ENCODE results near the gene THUMPD3.

Gene THUMPD3

DNA sequence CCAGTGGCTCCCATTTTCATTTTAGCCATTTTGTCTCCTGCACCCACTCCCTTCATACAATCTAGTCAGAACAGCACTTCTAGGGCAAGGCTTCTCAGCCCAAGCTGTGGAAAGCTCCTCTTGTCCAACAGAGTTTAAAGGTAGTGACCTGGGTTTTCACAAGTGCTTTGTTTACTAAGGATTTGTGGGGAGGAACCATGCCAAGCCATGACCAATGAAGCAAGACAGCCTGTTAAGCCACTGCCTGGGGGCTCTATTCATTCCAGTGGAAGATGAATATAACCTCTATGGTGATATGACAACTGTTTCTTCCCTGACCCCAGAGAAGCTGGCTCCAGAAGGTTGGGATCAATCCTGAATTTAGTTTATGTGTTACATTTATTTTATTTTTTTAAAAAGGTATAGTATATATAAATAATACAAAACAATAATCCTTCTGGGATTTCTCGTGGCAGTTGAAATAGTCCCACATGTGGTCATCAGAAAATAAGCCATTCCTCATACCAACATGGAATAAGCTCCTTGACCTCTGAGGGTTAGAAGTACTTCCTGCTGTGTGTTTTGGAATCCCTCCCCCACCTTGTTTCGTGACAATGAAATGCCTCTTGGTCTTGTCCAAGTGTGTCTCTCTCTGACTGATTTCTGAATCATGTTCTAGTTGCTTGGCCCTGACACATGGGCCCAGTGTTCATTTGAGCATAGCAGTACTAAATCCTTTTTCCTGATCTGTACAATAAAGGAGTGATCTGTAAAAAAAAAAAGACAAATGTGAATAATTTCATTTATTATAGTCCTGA lies 13.3 kb upstream of the THUMPD3 start:
- intact Hi-C loops (cut with DNase I), result no loop called here

DNA sequence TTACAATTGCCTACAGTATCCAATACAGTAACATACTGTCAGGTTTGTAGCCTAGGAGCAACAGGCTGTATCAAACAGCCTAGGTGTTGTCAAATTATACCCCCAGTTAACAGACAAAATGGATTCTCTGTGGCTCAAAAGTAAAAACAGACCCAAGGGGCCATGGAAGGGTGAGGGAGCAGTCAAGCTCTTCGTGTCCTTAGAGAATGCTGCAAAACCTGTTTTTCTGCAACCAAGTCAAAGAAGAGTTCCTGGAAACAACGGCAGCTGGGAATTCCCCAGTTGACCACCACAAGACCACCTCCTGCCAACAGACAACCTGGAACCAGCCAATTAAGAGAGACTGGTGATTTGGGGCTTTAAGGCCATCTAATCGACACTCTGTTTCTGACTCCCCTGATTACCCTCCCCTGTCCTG lies 11.1 kb upstream of the THUMPD3 start:
- no peak for DNase-seq

More for the DNA sequence above, 13.3 kb upstream of the THUMPD3 start:
- no peak for DNase-seq

DNA sequence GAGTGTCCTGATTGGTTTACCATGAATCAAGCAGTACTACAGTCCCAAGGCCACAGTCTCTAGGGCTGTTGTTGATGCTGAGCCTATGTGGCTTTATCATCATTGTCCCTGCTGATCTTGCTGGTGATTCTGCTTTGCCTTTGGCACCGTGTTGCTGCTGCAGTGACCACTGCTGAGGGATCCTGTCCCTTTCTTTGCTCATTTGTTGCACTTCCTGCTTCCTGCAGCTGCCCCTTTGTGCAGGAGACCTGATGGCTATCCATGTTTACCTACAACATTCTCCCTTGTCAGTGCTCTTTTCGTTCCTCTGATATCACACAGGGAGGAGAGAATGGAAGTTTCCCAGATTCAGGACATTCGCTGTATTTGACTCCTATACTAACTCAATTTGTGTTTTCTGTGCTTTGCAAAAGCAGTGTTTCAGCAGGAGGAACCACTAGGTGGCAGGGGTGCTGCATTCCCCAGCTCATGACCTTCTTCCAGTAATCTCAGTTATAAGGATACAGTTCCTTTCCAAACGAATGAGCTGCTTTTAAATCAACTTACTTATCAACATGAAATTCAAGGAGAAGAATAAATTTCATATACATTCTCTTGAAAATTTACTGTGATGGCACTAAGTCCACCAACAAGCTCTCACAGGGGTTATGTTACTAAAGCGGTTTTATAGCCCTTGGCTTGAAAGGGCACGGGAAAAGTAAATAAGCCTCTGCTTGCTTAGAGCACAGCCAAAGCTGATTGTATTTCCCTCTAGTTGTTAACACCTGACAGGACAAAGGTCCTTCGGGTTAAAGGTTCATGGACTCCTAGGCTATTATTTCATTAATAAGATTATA lies 9.7 kb upstream of the THUMPD3 start:
- DNase-seq, result peak; percentile 50 to 91 (median 80)
- intact Hi-C loops (cut with DNase I), result no loop called here

More for the DNA sequence above, 11.1 kb upstream of the THUMPD3 start:
- intact Hi-C loops (cut with DNase I), result no loop called here

DNA sequence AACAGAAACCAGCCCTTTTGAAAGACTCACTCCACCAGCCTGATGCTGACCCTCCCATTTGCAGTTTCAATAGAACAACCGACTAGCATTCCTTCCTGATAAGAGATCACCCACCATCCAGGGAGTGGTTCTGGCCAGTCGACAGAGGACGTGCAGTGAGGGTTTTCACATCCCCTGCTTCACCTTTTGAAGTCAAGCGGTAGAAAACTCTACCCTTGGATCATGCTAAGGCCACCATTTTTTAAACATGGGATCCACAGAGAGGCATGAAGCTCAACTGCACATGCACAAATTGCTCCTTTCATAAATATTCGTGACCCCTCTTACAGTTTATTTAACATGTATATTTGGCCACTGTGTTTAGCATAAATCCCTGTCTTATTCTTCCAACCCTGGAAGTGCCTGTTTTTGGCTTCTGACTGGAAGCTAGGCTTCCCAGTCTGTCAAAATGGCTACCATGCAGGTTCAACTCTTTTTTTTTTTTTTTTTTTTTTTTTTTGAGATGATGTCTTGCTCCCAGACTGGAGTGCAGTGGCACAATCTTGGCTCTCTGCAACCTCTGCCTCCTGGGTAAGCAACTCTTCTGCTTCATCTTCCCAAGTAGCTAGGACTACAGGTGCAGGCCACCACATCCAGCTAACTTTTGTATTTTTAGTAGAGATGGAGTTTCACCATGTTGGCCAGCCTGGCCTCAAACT lies 1.0 kb upstream of the THUMPD3 start:
- intact Hi-C loops (cut with DNase I), result loop anchor here (2.0 kb wide), 1 partner anchor 35 kb away; the partner anchor contains the start of gene SETD5
- DNase-seq, result no peak

DNA sequence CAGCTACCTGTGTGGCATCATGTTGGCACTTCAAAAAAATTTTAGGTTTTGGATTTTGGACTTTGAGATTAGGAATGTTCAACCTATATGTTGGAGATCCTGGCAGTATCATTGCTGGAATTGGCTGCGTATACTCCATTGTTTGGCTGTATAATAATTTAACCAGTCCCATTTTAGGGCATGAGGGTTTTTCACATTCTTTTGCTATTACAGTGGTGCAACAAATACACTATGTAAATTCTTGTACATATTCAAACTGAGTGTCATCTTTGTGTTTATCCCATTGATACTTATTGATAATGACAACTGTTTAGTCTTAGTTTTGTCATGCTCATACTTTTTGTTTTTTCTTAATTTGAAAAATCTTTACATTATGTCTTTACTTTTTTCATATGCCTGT lies 6.7 kb downstream of the THUMPD3 start:
- no peak for DNase-seq
- intact Hi-C loops (cut with DNase I), result no loop called here

DNA sequence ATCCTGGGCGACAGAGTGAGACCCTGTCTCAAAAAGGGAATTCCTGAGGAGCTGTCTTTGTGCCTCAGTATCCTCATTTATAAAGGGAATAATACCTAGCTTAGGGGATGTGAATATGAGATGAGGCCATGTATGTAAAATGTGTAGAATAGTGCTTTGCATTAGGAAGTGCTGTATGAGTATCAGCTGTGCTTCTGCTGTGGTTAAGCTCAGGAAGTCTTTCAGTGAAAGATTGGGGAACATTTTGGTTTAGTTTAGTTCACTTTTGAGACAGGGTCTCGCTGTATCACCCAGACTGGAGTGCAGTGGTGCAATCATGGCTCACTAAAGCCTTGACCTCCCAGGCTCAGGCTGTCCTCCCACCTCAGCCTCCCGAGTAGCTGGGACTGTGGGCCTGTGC lies 10.6 kb downstream of the THUMPD3 start:
- intact Hi-C loops (cut with DNase I), result no loop called here
- no peak for DNase-seq

DNA sequence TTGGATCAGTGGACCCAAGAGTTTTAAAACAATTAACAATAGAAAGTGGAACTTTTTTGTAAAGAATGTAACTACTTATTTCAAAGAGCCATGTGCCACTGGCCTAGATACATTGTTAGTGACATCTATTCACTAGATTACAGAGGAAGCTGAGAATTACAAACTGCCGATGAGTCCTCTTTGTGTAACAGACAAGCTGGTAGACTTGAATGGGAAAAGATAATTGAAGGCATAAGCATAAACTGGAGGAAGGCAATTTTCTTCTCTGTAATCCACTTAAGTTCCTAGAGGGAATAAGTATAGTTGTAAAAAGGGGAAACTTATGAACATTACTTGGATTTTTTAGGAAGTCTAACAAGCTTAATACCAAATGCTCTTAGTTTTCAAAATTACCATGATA lies 15.1 kb downstream of the THUMPD3 start:
- intact Hi-C loops (cut with DNase I), result no loop called here
- no peak for DNase-seq

DNA sequence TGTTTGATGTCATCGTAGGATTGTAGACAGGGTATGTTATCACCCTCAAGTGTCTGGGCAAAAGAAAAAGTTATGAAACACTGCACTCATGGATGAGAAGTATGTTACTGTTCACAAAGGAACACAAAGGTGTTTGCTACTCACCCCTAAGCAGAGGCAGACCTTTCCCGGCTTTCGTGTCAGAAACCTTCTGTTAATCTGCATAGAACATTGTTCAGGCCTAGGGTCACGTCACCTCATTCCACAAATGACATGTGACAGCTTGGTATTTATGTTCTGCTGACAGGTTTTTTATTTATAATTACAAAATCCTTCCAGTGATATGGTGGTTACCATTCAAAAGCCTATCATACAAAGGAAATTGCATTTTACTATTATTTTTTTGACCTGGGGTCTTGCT lies 16.5 kb downstream of the THUMPD3 start:
- no peak for DNase-seq
- intact Hi-C loops (cut with DNase I), result no loop called here

DNA sequence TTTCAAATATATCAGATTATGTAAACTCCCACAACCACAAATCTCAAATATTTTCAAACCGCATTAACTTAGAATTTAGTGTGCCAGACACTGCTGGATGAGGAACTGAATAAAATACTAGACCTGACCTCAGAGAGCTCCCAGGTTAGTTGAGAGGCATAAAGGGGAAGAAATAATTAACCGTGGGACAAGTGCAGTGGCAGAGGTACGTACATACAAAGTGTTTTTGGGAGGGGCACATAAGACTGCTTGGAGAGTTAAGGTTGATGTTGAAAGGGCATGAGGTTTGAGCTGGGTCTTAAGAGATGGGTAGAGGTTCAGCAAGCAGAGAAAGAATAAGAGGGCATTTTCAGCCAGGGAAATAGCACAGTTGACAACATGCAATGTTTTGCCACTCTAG lies 17.2 kb downstream of the THUMPD3 start:
- intact Hi-C loops (cut with DNase I), result no loop called here
- no peak for DNase-seq

DNA sequence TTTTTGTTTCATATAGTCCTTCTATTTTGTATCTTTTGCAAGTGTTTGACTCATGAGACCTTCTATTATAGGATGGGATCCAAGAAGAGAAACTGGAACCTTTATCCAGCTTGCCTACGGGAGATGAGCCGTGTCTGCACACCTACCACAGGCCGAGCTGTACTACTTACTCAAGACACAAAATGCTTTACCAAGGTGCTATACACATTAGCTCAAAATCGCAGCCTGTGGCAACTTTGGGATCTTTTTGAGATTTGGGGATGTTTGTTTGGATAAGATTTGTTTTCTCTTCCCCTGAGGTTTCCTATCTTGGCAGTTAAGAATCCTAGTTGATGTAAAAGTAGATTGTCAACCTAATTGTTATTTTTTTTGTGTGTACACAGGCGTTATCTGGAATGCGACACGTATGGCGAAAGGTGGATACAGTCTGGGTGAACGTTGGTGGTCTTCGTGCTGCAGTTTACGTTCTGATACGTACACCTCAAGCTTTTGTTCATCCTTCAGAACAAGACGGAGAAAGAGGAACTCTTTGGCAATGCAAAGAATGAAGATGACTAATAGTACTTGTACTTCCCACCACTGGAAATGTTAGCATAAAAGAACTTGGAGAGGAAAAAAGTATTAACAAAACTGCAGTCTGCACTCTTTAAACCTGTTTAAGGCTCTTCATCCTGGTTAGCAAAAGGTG lies 21.4 kb downstream of the THUMPD3 start:
- intact Hi-C loops (cut with DNase I), result no loop called here
- DNase-seq, result peak in 3 of 42 donors; percentile 28 to 44 (median 28)

DNA sequence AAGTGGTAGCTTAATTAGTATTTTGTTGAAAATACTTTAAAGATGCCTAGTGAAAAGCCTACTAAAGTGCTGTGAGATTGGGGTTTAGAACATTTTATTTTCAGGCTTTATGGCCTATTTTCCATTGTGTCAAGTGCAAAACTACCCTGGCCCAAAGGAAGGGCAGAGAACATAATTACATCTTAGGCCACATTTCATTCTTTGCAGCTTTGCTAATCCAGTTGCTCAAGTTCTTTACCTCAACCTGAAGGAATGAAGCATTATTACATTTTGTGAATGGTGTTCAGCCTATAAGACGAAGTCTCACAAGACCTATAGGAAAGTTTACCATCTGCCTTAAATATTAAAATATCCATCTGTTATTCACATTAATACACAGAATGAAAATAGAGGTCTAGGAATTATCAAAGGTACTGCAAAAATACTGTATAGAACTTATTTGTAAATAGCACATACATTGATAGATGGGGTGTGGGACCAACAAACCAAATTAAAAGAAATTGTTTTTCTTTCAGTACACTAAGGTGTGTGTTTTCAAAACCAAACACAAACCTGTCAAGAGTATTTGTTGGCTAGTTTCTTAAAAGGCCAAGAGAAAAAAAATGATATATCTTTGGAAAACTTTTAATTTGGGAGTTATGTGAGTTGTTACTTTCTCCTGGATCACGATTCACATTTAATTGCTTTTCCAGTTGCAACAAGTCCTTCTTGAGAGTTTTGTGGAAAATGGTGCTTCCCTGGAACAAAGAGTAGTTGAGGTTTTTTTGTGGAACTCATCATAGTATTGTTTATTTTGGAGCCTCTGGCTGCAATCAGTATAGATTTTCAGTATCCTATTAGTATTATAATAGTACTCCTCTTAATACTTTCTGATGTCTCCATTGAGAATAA lies 22.6 kb downstream of the THUMPD3 start:
- intact Hi-C loops (cut with DNase I), result no loop called here

DNA sequence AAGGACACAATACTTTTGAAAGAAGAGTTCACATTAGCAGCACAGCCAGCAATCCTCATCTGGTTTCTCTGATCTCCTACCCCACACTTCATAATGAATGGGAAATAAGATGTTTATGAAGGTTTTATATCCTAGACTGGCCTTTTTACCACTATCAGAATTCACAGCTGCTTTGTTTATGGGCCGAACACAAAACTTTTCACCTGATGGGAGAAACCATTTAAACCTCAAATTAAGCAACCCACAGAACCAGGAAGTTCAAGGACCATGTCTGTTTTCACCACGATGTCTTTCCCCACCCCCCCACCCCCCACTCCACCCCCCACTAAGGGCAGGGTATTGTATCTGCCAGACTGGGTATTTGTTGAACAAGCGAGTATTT lies 23.2 kb downstream of the THUMPD3 start:
- DNase-seq, result no peak
- intact Hi-C loops (cut with DNase I), result no loop called here

More for the DNA sequence above, 22.6 kb downstream of the THUMPD3 start:
- DNase-seq, result no peak

DNA sequence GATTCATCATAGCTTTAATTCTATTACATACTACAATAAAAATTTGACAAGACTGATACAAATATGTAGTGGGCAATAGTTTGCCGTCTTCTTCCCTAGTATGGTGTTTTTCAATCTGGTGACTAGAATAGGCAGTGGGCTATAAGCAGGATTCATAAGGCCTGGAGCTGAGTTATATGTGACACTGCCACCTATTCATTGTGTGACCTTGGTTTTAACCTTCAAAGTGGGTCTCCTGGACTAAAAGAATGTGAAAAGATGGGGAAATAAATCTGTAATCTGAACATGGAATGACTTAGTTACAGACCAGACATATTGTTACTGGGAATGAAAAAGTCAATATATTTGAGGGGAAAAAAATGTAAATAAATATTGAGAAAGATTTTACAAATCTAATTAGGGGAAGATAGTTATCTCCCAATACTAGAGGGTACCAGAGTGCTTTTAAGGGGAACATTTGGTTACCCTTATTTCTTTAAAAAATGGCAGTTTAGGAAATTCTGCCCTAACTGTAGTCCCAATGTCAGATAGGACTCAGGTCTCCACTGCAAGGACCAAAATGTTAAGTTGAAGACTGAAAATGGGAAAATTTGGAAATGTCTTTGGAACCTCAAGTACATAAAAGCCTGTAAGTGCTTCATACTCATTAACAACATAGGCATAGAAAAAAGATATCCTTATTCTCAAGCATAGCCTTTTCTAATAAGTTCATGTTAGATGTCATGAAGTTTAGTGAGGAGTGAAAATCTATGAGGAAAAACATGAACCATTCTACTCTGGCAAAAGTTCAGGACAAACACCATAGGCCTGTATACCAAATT lies 23.9 kb downstream of the THUMPD3 start:
- DNase-seq, result no peak

DNA sequence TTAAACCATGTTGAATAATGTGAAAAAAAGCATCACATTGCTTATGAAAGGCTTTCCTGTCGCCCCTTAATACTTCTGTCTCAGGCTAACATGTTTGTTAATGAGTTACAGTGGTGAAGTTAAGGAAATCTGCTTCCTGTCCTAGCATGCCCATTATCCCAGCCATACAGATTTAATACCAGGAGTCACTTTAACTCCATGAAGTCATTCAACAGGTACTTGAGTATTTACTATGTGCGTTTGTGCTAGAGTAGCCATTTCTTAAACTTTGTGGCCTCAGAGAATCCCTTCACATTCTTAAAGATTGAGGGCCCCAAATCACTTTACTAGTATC lies 24.4 kb downstream of the THUMPD3 start:
- intact Hi-C loops (cut with DNase I), result no loop called here
- no peak for DNase-seq

More for the DNA sequence above, 23.9 kb downstream of the THUMPD3 start:
- intact Hi-C loops (cut with DNase I), result no loop called here

DNA sequence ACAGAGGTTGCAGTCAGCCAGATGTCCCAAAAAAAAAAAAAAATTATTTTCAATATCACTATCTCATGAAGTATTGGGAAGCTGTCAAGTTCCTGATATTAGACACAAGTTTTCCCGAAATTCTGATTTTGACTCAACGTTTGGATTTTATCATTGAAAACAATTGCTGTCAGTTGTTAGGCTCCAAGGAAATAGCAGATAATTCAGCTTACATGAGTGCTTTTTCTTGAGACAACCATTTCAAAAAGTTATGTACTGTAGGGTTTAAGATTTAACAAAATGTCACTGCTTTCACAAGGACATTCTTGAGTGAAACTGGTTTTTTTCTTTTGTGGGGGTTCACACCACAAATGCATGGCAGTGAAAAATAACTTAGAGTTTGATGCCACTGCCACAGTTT lies 25.3 kb downstream of the THUMPD3 start:
- intact Hi-C loops (cut with DNase I), result no loop called here
- no peak for DNase-seq

DNA sequence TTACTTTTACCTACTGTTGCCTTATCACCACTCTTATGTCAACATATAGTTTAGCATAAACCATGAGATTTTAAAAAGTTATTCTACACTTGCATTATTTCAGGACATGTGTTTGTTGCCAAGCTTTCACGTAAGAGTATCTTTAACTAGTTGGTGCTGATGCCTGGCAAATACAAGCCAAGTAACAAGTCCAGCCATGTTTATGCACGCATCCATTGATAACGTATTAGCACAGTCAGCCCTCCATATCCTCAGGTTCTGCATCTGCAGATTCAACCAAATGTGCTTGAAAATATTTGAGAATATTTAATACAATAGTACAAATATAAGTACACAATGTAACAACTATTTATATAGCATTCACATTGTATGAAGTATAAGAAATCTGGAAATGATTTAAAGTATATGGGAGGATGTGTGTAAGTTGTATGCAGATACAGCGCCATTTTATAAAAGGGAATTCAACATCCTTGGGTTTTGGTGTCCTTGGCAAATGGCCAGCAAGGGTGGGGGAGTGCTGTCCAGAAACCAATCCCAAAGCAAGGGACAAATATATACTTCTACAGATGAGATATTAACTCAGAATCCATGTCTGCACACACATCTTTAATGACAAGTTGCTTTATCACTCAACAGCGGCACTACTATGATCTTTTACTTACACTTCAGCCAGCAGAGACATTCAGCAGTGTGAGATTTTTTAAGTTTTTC lies 25.9 kb downstream of the THUMPD3 start:
- DNase-seq, result no peak
- intact Hi-C loops (cut with DNase I), result no loop called here
